Upper lobe of right lung (tissue), 1 donor: ENCODE results near the gene SPAG4. TPM values are rescaled to one million over a fixed set of nuclear protein-coding genes. Genes with fewer than 3 reads are reported as not detected.

Source experiments
- ATAC-seq: fragments of 200-7000 bp; cut with Tn5 transposase; one replicate; pipeline ENCODE4 v1.9.1; 2020; ENCODE audit warnings: mild to moderate bottlenecking, moderate library complexity
- DNase-seq: peaks from one replicate; pipeline ENCODE4 v3.0.0-alpha.2; 2020
- H3K27ac ChIP-seq: fragments of 200-600 bp; one replicate; pipeline ENCODE4 v1.8.0; 2022
- H3K27me3 ChIP-seq: fragments of 200-600 bp; one replicate; pipeline ENCODE4 v1.8.0; 2022; ENCODE audit warnings: mild to moderate bottlenecking
- H3K36me3 ChIP-seq: fragments of 200-600 bp; one replicate; pipeline ENCODE4 v1.8.0; 2022
- H3K4me1 ChIP-seq: fragments of 200-600 bp; one replicate; pipeline ENCODE4 v1.8.0; 2022
- H3K4me3 ChIP-seq: fragments of 200-600 bp; one replicate; pipeline ENCODE4 v1.8.0; 2022; ENCODE audit warnings: mild to moderate bottlenecking
- H3K9me3 ChIP-seq: fragments of 200-600 bp; one replicate; pipeline ENCODE4 v1.8.0; 2022
- intact Hi-C: fragments of 100-400 bp; cut with DNase I; formaldehyde crosslinking; loops from one replicate; pipeline ENCODE4 v1.11.0; 2022
- long read RNA-seq: library from polyadenylated mRNA; unstranded; transcript quantifications from one replicate; pipeline ENCODE4 v2.0.0, GENCODE V29; 2021
- total RNA-seq: library from RNA; stranded (reverse); fragmentation: NEBNext Ultra II Directional; extraction: Animal tissue kit (Norgen Biotek cat#: 25700); gene quantifications from one replicate; pipeline ENCODE4 v1.2.1, GENCODE V29; 2021
- TF ChIP-seq, protein P1 (sequence below): fragments of 200-600 bp; IDR thresholded peaks from one replicate; pipeline ENCODE4 v1.8.0; 2022; ENCODE audit warnings: antibody characterized with exemption
- donor health status: DM: no; HTN: yes; CAD: no; lungs with severe emphysema.

The SPAG4 gene, protein sequence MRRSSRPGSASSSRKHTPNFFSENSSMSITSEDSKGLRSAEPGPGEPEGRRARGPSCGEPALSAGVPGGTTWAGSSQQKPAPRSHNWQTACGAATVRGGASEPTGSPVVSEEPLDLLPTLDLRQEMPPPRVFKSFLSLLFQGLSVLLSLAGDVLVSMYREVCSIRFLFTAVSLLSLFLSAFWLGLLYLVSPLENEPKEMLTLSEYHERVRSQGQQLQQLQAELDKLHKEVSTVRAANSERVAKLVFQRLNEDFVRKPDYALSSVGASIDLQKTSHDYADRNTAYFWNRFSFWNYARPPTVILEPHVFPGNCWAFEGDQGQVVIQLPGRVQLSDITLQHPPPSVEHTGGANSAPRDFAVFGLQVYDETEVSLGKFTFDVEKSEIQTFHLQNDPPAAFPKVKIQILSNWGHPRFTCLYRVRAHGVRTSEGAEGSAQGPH
- total RNA-seq = 2.9 TPM
- long read RNA-seq, partial matches to known transcripts = 2 of 3 reads
- long read RNA-seq, other reads (novel, unspliced or antisense) = 1 of 3 reads

DNA sequence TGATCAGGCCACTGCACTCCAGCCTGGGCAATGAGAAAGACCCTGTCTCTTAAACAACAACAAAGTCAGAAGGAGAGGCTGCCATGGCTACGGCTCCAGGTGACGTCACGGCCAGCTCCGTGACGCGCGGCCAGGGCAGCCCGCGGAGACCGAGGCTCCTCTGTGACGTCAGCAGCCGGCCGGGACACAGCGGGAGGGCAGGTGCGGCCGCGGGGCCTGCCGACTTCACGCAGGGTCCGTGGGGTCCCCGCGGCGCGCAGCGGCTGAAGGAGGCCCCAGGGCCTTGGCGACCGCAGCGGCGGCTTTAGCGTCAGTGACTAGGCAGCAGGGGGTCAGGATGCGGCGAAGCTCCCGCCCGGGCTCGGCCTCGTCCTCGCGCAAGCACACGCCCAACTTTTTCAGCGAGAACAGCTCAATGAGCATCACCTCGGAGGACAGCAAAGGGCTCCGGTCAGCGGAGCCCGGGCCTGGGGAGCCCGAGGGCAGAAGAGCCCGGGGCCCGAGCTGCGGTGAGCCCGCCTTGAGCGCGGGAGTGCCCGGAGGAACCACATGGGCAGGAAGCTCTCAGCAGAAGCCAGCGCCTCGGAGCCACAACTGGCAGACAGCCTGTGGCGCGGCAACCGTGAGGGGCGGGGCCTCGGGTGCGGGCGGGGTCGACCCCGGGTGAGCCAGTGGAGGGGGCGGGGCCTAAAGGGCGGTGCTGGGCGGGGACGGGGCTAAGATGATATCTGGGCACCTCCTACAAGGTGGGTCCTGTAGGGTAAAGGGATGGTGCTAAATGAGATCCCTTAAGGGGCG lies at the start of gene SPAG4:
Gene SPAG4 (plus strand): TSS at position 163 of the 798 bp plus-strand sequence. CDS start 175 bp downstream, at position 338.
- H3K9me3 ChIP-seq = no peaks in the 10 kb centered on the region
- intact Hi-C loops = no loop called here
- H3K36me3 ChIP-seq = peaks cover 2% of the 10 kb centered on the region
- peak within 1 kb of the TSS; percentile 91 for H3K27ac ChIP-seq
- peak within 1 kb of the TSS; percentile 56 for H3K4me3 ChIP-seq
- no peaks in the 10 kb centered on the region for H3K27me3 ChIP-seq
- TF ChIP-seq, protein P1, sequence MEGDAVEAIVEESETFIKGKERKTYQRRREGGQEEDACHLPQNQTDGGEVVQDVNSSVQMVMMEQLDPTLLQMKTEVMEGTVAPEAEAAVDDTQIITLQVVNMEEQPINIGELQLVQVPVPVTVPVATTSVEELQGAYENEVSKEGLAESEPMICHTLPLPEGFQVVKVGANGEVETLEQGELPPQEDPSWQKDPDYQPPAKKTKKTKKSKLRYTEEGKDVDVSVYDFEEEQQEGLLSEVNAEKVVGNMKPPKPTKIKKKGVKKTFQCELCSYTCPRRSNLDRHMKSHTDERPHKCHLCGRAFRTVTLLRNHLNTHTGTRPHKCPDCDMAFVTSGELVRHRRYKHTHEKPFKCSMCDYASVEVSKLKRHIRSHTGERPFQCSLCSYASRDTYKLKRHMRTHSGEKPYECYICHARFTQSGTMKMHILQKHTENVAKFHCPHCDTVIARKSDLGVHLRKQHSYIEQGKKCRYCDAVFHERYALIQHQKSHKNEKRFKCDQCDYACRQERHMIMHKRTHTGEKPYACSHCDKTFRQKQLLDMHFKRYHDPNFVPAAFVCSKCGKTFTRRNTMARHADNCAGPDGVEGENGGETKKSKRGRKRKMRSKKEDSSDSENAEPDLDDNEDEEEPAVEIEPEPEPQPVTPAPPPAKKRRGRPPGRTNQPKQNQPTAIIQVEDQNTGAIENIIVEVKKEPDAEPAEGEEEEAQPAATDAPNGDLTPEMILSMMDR = no peak
- H3K4me1 ChIP-seq = peaks cover 23% of the 10 kb centered on the region
- peak; percentile 100 for DNase-seq
- peak; percentile 96 for ATAC-seq

DNA sequence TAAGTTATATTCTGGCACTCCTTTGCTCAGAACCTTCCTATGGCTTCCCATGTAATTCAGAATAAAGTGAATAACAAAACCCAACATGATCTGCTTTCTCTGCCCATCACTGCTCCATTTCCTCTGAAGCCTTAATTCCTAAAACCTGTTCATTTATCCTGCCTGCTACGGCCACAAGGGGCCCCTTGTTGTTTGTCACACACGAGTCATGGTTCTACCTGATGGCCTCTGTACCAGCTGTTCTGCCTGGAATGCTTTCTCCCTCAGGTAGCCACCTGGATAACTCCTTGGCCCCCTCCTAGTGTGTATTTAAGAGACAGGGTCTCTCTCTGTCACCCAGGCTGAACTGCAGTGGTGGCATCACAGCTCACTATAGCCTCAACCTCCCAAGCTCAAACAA lies 47.0 kb upstream of the SPAG4 start:
- DNase-seq (peak; percentile 11), ATAC-seq (peak; percentile 36)
- no peak overlapping the region for H3K4me3 ChIP-seq
- no peaks in the 10 kb centered on the region for H3K27me3 ChIP-seq
- H3K36me3 ChIP-seq = no peaks in the 10 kb centered on the region
- no peaks in the 10 kb centered on the region for H3K4me1 ChIP-seq
- TF ChIP-seq, protein P1 = peak; percentile 6
- no peaks in the 10 kb centered on the region for H3K9me3 ChIP-seq
- H3K27ac ChIP-seq = no peak overlapping the region
- intact Hi-C loops = no loop called here

DNA sequence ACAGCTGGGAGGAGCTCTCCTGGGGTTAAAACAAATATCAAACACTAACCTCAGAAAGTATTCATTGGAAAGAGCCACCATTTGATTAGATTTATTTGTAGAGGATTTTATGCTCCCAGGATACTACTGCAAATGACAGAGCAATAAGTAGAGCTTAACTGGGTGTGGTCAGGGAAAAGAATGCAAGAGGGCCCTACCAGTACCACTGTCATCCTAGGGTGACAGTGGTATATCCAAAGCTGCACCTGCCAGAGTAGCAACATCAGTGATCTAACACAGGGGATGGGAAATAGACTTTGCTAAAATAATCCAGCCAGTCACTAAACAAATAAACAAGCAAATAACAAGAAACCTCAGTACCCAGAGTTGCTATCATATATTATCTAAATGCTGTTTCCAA lies 44.1 kb upstream of the SPAG4 start:
- Histone ChIP-seq H3K4me3 (no peak overlapping the region), H3K27ac (no peak overlapping the region), H3K27me3 (no peaks in the 10 kb centered on the region), H3K9me3 (no peaks in the 10 kb centered on the region), H3K4me1 (no peaks in the 10 kb centered on the region), H3K36me3 (no peaks in the 10 kb centered on the region)
- DNase-seq (no peak), ATAC-seq (no peak)
- intact Hi-C loops = no loop called here
- TF ChIP-seq, protein P1 = no peak

DNA sequence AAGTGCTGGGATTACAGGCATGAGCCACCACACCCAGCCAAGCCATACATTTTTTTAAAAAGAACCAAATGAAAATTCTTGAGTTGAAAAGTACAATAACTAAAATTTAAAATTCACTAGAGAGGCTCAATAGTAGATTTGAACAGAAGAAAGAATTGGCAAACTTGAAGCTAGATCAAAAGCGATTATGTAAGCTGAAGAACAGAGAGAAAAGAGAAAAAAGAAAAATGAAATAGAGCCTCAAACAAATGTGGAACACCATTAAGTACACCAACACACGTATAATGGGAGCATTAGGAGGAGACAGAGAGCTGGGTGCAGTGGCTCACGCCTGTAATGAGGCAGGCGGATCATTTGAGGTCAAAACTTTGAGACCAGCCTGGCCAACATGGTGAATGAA lies 42.8 kb upstream of the SPAG4 start:
- H3K27me3 ChIP-seq = no peaks in the 10 kb centered on the region
- ATAC-seq = no peak
- no peaks in the 10 kb centered on the region for H3K9me3 ChIP-seq
- no peaks in the 10 kb centered on the region for H3K4me1 ChIP-seq
- TF ChIP-seq, protein P1 = no peak
- H3K4me3 ChIP-seq = no peak overlapping the region
- no peak overlapping the region for H3K27ac ChIP-seq
- DNase-seq = peak; percentile 17
- intact Hi-C loops = no loop called here
- no peaks in the 10 kb centered on the region for H3K36me3 ChIP-seq

DNA sequence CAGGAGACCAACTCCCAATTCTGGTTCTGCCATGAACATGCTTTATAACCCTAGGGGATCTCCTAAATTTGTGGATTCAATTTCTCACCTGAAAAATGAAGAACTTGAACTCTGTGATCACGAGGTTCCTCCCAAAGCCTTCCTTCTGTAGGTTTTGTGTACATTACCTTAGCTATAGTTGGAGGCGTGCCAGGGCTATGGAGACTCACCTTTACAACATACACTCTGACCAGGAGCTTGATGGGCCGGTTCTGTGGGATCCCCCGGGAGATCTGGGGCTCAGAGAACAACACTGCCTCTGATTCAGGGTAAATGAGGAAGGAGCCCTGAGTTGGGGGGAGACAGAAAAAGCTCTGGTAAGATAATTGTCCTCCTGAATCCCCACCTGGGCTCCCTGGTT lies 39.7 kb upstream of the SPAG4 start:
- Histone ChIP-seq H3K4me3 (no peak overlapping the region), H3K36me3 (no peaks in the 10 kb centered on the region), H3K27ac (no peak overlapping the region), H3K4me1 (no peaks in the 10 kb centered on the region), H3K9me3 (no peaks in the 10 kb centered on the region), H3K27me3 (no peaks in the 10 kb centered on the region)
- intact Hi-C loops = no loop called here
- TF ChIP-seq, protein P1 = no peak
- DNase-seq = peak; percentile 19
- no peak for ATAC-seq
